HL-60 (cell line): ENCODE data around the gene LRRD1.
"Not testable (repeated sequence)": the region's sequence is repeated elsewhere in the genome, so short reads cannot be mapped to it uniquely, and the experiment has no call there.

ENCODE experiments used
- DNase-seq, 2 experiments: peaks; one replicate each; pipeline ENCODE4 v3.0.0-alpha.2; 2010 to 2020; ENCODE audit warnings: low read depth in 1 of 2, low spot score in 1 of 2
- H3K27ac ChIP-seq: fragments of 250-450 bp; sonication (Bioruptor Pico); replicated peaks from 2 replicates; pipeline ENCODE4 v1.5.1; 2020; ENCODE audit warnings: mild to moderate bottlenecking, moderate library complexity
- H3K27me3 ChIP-seq: fragments of 250-450 bp; sonication (Bioruptor Pico); 2 replicates; pipeline ENCODE4 v1.5.1; 2021; ENCODE audit warnings: mild to moderate bottlenecking, moderate library complexity; ENCODE audit not compliant: insufficient read depth, poor library complexity, severe bottlenecking
- H3K4me3 ChIP-seq: replicated peaks from 2 replicates; pipeline ENCODE4 v1.5.1; 2011; ENCODE audit warnings: mild to moderate bottlenecking, control low read depth, low read length; ENCODE audit not compliant: insufficient read depth
- CTCF ChIP-seq: IDR thresholded peaks from one replicate; pipeline ENCODE4 v1.5.1; 2011; ENCODE audit warnings: low read length, control low read depth, inconsistent platforms; ENCODE audit not compliant: insufficient read depth
- GABPA ChIP-seq: IDR thresholded peaks from 2 replicates; pipeline ENCODE4 v1.6.1; 2012; ENCODE audit warnings: low read depth
- POLR2AphosphoS5 ChIP-seq: IDR thresholded peaks from 2 replicates; pipeline ENCODE4 v1.6.1; 2012; ENCODE audit warnings: low read depth
- REST ChIP-seq: IDR thresholded peaks from 2 replicates; pipeline ENCODE4 v1.6.1; 2012; ENCODE audit warnings: low read depth; ENCODE audit not compliant: insufficient replicate concordance
- SPI1 ChIP-seq: IDR thresholded peaks from 2 replicates; pipeline ENCODE4 v1.6.1; 2012; ENCODE audit warnings: low read depth, mild to moderate bottlenecking, borderline replicate concordance

Gene LRRD1

GRCh38 chr7:92143192-92143880 is 35.6 kb downstream of the LRRD1 start:
- not testable (repeated sequence) for H3K27ac ChIP-seq, H3K4me3 ChIP-seq, H3K27me3 ChIP-seq, DNase-seq

DNA sequence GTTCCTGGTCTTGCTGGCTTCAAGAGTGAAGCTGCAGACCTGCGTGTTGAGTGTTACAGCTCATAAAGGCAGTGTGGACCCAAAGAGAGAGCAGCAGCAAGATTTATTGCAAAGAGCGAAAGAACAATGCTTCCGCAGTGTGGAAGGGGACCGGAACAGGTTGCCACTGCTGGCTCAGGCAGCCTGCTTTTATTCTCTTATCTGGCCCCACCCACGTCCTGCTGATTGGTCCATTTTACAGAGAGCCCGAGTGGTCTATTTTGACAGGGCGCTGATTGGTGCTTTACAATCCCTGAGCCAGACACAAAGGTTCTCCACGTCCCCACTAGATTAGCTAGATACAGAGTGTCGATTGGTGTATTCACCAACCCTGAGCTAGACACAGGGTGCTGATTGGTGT is 36.2 kb downstream of the LRRD1 start:
- H3K4me3 ChIP-seq, DNase-seq, H3K27ac ChIP-seq, H3K27me3 ChIP-seq: not testable (repeated sequence)

DNA sequence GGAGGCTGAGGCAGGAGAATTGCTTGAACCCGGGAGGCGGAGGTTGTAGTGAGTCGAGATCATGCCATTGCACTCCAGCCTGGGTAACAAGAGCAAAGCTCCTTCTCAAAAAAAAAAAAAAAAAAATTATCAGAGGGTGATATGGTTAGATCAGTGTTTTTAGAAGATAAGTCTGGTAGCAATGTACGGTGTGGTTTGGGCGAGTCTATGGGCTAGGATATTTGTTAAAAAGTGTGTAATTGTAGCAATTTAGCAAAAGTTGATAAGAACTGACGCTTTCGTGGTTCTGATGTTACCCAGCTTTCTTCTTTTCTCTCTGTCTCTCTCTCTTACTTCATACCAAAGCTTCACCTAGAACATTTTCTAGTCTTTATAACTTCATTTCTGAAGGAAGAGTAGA is 37.8 kb downstream of the LRRD1 start:
- Histone ChIP-seq H3K4me3 (no peak overlapping the region), H3K27me3 (no peaks in the 10 kb centered on the region)
- TF ChIP-seq POLR2AphosphoS5: no peak
- no peak for TF ChIP-seq REST
- no peak for TF ChIP-seq CTCF
- TF ChIP-seq GABPA: no peak

DNA sequence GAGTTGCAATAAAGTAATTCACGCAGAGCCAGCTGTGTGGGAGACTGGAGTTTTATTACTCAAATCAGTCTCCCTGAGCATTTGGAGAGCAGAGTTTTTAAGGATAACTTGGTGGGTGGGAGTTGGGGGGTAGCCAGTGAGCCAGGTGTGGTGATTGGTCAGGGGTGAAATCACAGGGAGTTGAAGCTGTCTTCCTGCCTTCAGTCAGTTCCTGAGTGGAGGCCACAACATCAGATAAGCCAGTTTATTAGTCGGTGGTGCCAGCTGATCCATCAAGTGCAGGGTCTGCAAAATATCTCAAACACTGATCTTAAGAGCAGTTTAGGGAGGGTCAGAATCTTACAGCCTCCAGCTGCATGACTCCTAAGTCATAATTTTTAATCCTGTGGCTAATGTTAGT is 41.4 kb downstream of the LRRD1 start:
- DNase-seq: no peak
- H3K4me3 ChIP-seq: no peak overlapping the region
- TF ChIP-seq REST: no peak
- TF ChIP-seq CTCF: no peak
- TF ChIP-seq GABPA: no peak
- TF ChIP-seq SPI1: no peak
- no peak for TF ChIP-seq POLR2AphosphoS5
- no peaks in the 10 kb centered on the region for H3K27me3 ChIP-seq
- no peak overlapping the region for H3K27ac ChIP-seq

More for the DNA sequence above, 37.8 kb downstream of the LRRD1 start:
- DNase-seq: no peak
- no peak overlapping the region for H3K27ac ChIP-seq

GRCh38 chr7:92135052-92135889 is 43.7 kb downstream of the LRRD1 start:
- Histone ChIP-seq H3K4me3 (peak overlapping the region; percentile 93), H3K27me3 (no peaks in the 10 kb centered on the region), H3K27ac (peak overlapping the region; percentile 92)
- no peak for DNase-seq
- TF ChIP-seq POLR2AphosphoS5 (no peak), REST (no peak), CTCF (no peak), SPI1 (no peak), GABPA (no peak)
